ENCODE results near the gene OR8B3.

Gene OR8B3

GRCh38 chr11:124398924-124399323 lies at the start of gene OR8B3:
TSS of gene OR8B3 (minus strand) at chr11:124399024. CDS start at chr11:124397351, 1,673 bp downstream.
- no peak within 1 kb of the TSS for H3K4me3 ChIP-seq (ENCODE audit: control insufficient read depth, low read depth, low read length)
- DNase-seq (ENCODE audit: low read depth), result no peak
- TF ChIP-seq CTCF (IDR thresholded peaks at IDR 0.05; ENCODE audit: control insufficient read depth, insufficient read depth, low read depth, low read length, missing control alignments), result no peak

GRCh38 chr11:124446916-124447315 lies 48.1 kb upstream of the OR8B3 start:
- DNase-seq (ENCODE audit: low read depth), result no peak
- no peak overlapping the region for H3K4me3 ChIP-seq (ENCODE audit: control insufficient read depth, low read depth, low read length)
- TF ChIP-seq CTCF (IDR thresholded peaks at IDR 0.05; ENCODE audit: control insufficient read depth, insufficient read depth, low read depth, low read length, missing control alignments), result no peak

GRCh38 chr11:124445646-124446150 lies 46.9 kb upstream of the OR8B3 start, which contains the start of gene OR8B8:
TSS of gene OR8B8 (minus strand) at chr11:124445696. CDS start at chr11:124441085, 4,611 bp downstream.
- no peak within 1 kb of the TSS for H3K4me3 ChIP-seq (ENCODE audit: control insufficient read depth, low read depth, low read length)
- no peak for TF ChIP-seq CTCF (IDR thresholded peaks at IDR 0.05; ENCODE audit: control insufficient read depth, insufficient read depth, low read depth, low read length, missing control alignments)
- DNase-seq (ENCODE audit: low read depth), result no peak

- TF ChIP-seq CTCF (IDR thresholded peaks at IDR 0.05; ENCODE audit: control insufficient read depth, insufficient read depth, low read depth, low read length, missing control alignments), result no peak
- no peak overlapping the region for H3K4me3 ChIP-seq (ENCODE audit: control insufficient read depth, low read depth, low read length)
- DNase-seq (ENCODE audit: low read depth), result no peak
These were observed 44.0 kb upstream of the OR8B3 start for GRCh38 chr11:124442847-124443246.

- H3K4me3 ChIP-seq (ENCODE audit: control insufficient read depth, low read depth, low read length), result no peak overlapping the region
- no peak for DNase-seq (ENCODE audit: low read depth)
- no peak for TF ChIP-seq CTCF (IDR thresholded peaks at IDR 0.05; ENCODE audit: control insufficient read depth, insufficient read depth, low read depth, low read length, missing control alignments)
These were observed 43.6 kb upstream of the OR8B3 start for GRCh38 chr11:124442442-124442841.

- TF ChIP-seq CTCF (IDR thresholded peaks at IDR 0.05; ENCODE audit: control insufficient read depth, insufficient read depth, low read depth, low read length, missing control alignments), result no peak
- H3K4me3 ChIP-seq (ENCODE audit: control insufficient read depth, low read depth, low read length), result no peak overlapping the region
- no peak for DNase-seq (ENCODE audit: low read depth)
These were observed 42.7 kb upstream of the OR8B3 start for GRCh38 chr11:124441519-124441918.

- TF ChIP-seq CTCF (IDR thresholded peaks at IDR 0.05; ENCODE audit: control insufficient read depth, insufficient read depth, low read depth, low read length, missing control alignments), result no peak
- H3K4me3 ChIP-seq (ENCODE audit: control insufficient read depth, low read depth, low read length), result no peak overlapping the region
These were observed 42.3 kb upstream of the OR8B3 start for GRCh38 chr11:124441081-124441480.

More at GRCh38 chr11:124441081-124441480, 42.3 kb upstream of the OR8B3 start:
- DNase-seq (ENCODE audit: low read depth), result no peak
